Lung (tissue), 12 donors: ENCODE measurements around the gene LRRC14B. TPM values are rescaled to one million over a fixed set of nuclear protein-coding genes. Genes with fewer than 3 reads are reported as not detected.

Experiments used
- ATAC-seq: fragments of 200-7000 bp; cut with Tn5 transposase; one replicate; pipeline ENCODE4 v1.9.1; 2020; ENCODE audit warnings: moderate number of reproducible peaks; ENCODE audit not compliant: insufficient read depth, low FRiP score
- DNase-seq, 3 donors: peaks; one replicate each; pipeline ENCODE4 v3.0.0-alpha.2; 2013 to 2017
- H3K27ac ChIP-seq, 2 donors: one replicate each; pipeline ENCODE4 v1.5.1; 2013; ENCODE audit warnings: mild to moderate bottlenecking in 2 of 2, moderate library complexity in 2 of 2, control low read depth in 1 of 2, inconsistent platforms in 1 of 2, low read depth in 1 of 2, low read length in 1 of 2
- H3K27me3 ChIP-seq, 3 donors: one replicate each; pipeline ENCODE4 v1.5.1; 2013; ENCODE audit warnings: low read length in 2 of 3; ENCODE audit not compliant: control insufficient read depth in 3 of 3, insufficient read depth in 3 of 3
- H3K36me3 ChIP-seq, 4 donors: one replicate each; pipeline ENCODE4 v1.5.1; 2013; ENCODE audit warnings: low read length in 4 of 4, mild to moderate bottlenecking in 1 of 4, moderate library complexity in 1 of 4; ENCODE audit not compliant: control insufficient read depth in 4 of 4, insufficient read depth in 4 of 4
- H3K4me1 ChIP-seq, 5 donors: one replicate each; pipeline ENCODE4 v1.5.1; 2013; ENCODE audit warnings: low read length in 5 of 5, mild to moderate bottlenecking in 2 of 5, moderate library complexity in 1 of 5; ENCODE audit not compliant: control insufficient read depth in 5 of 5, insufficient read depth in 5 of 5
- H3K4me3 ChIP-seq: one replicate; pipeline ENCODE4 v1.5.1; 2013; ENCODE audit warnings: mild to moderate bottlenecking, control low read depth, moderate library complexity
- H3K9ac ChIP-seq, 2 donors: one replicate each; pipeline ENCODE4 v1.5.1; 2013; ENCODE audit warnings: low read length in 2 of 2, control low read depth in 1 of 2; ENCODE audit not compliant: insufficient read depth in 1 of 2
- H3K9me3 ChIP-seq, 4 donors: one replicate each; pipeline ENCODE4 v1.5.1; 2013; ENCODE audit warnings: low read length in 3 of 4, mild to moderate bottlenecking in 1 of 4, moderate library complexity in 1 of 4; ENCODE audit not compliant: control insufficient read depth in 4 of 4, insufficient read depth in 3 of 4
- CTCF ChIP-seq: IDR thresholded peaks from 2 replicates; pipeline ENCODE4 v1.5.1; 2012; ENCODE audit warnings: mild to moderate bottlenecking; ENCODE audit errors: control extremely low read depth, extremely low read depth
- WGBS, 2 donors: extraction: QIAGEN DNeasy Blood & Tissue Kit; methylation state at CpG; one replicate each; pipeline ENCODE4 v1.1.7; 2013; 5-methylcytosine and 5-hydroxymethylcytosine counted together
- polyA plus RNA-seq, 2 donors: library from polyadenylated mRNA; stranded (reverse); fragments of 200-250 nt; gene quantifications; one replicate each; pipeline ENCODE4 v1.2.1, GENCODE V29; 2013
- total RNA-seq, 2 donors: library from RNA; depleted of rRNA in 1 of 2; stranded (reverse); fragments of >200 nt in 1 of 2; gene quantifications; one replicate each; pipeline ENCODE4 v1.2.1, GENCODE V29; 2014 to 2021
- donor health status: control.
- donor health status: control.
- donor health status: Bipolar disorder and iron deficiency.
- donor health status: healthy.
- donor health status: DM: yes; HTN: yes; CAD: no.

The LRRC14B gene
- total and polyA plus RNA-seq, 4 donors: 0.14 TPM; not detected in 3

GRCh38 chr5:160173-160510 lies 31.2 kb upstream of the LRRC14B start:
- no peak overlapping the region for H3K9ac ChIP-seq
- no peaks in the 10 kb centered on the region for H3K4me1 ChIP-seq
- no peaks in the 10 kb centered on the region for H3K27me3 ChIP-seq
- no peak for ATAC-seq
- no peaks in the 10 kb centered on the region for H3K9me3 ChIP-seq
- peak in 1 of 3 donors; percentile 4 for DNase-seq
- no peak for TF ChIP-seq CTCF
- WGBS, 2 donors: 87% methylated on average over 14 of the region's 14 CpGs
- H3K36me3 ChIP-seq: no peaks in the 10 kb centered on the region
- no peak overlapping the region for H3K4me3 ChIP-seq
- no peak overlapping the region for H3K27ac ChIP-seq

- no peak overlapping the region for H3K9ac ChIP-seq
- no peak overlapping the region for H3K4me3 ChIP-seq
- no peaks in the 10 kb centered on the region for H3K4me1 ChIP-seq
- no peaks in the 10 kb centered on the region for H3K36me3 ChIP-seq
- ATAC-seq (no peak), DNase-seq (peak in 1 of 3 donors; percentile 4)
- no peaks in the 10 kb centered on the region for H3K27me3 ChIP-seq
- 91 to 93% methylated on average over 23 of the region's 23 CpGs for WGBS, 2 donors
- no peak for TF ChIP-seq CTCF
- H3K9me3 ChIP-seq: no peaks in the 10 kb centered on the region
- H3K27ac ChIP-seq: no peak overlapping the region
These were observed 30.1 kb upstream of the LRRC14B start for GRCh38 chr5:160921-161802.

GRCh38 chr5:161803-162110 lies 29.5 kb upstream of the LRRC14B start:
- Histone ChIP-seq H3K9ac (no peak overlapping the region), H3K36me3 (no peaks in the 10 kb centered on the region), H3K4me1 (no peaks in the 10 kb centered on the region), H3K27ac (no peak overlapping the region), H3K27me3 (no peaks in the 10 kb centered on the region), H3K9me3 (no peaks in the 10 kb centered on the region), H3K4me3 (no peak overlapping the region)
- DNase-seq: no peak
- WGBS, 2 donors: 94 to 95% methylated on average over 17 of the region's 17 CpGs
- no peak for TF ChIP-seq CTCF
- ATAC-seq: no peak

- DNase-seq (no peak), ATAC-seq (no peak)
- H3K36me3 ChIP-seq: no peaks in the 10 kb centered on the region
- TF ChIP-seq CTCF: no peak
- H3K9me3 ChIP-seq: no peaks in the 10 kb centered on the region
- 83 to 91% methylated on average over 19 of the region's 19 CpGs for WGBS, 2 donors
- no peaks in the 10 kb centered on the region for H3K4me1 ChIP-seq
- H3K27ac ChIP-seq: no peak overlapping the region
- H3K4me3 ChIP-seq: no peak overlapping the region
- H3K9ac ChIP-seq: no peak overlapping the region
- H3K27me3 ChIP-seq: no peaks in the 10 kb centered on the region
These were observed 29.1 kb upstream of the LRRC14B start for GRCh38 chr5:162190-162564.
